Activated naive CD4-positive, alpha-beta T cell treated with anti-CD3 and anti-CD28 coated beads, Interleukin-2, amount 10 ng/mL, durations not matched to agents 7 days and 5 days (primary cell): Measurements from ENCODE around the gene NUDT22.

Experiments used
- CTCF ChIA-PET: fragments of 350-600 bp; sonication (Branson Sonifier 250); formaldehyde crosslinking; loops from one replicate; lab custom pipeline; 2021; ENCODE audit warnings: antibody characterized with exemption; lab: Charles Lee
- DNase-seq: peaks from one replicate; pipeline ENCODE4 v3.0.0-alpha.2; 2020
- H3K27ac Mint-ChIP-seq: one replicate; pipeline ENCODE4 v1.8.0; 2021; ENCODE audit warnings: mild to moderate bottlenecking, moderate library complexity, mixed read lengths
- H3K27me3 Mint-ChIP-seq: one replicate; pipeline ENCODE4 v1.8.0; 2021; ENCODE audit warnings: mild to moderate bottlenecking, mixed read lengths
- H3K36me3 Mint-ChIP-seq: one replicate; pipeline ENCODE4 v1.8.0; 2021; ENCODE audit warnings: mixed read lengths
- H3K4me1 Mint-ChIP-seq: one replicate; pipeline ENCODE4 v1.8.0; 2021; ENCODE audit warnings: mixed read lengths
- H3K4me3 Mint-ChIP-seq: one replicate; pipeline ENCODE4 v1.8.0; 2021; ENCODE audit warnings: mild to moderate bottlenecking, moderate library complexity, mixed read lengths
- H3K9me3 Mint-ChIP-seq: one replicate; pipeline ENCODE4 v1.8.0; 2021; ENCODE audit warnings: mixed read lengths

The NUDT22 gene

DNA sequence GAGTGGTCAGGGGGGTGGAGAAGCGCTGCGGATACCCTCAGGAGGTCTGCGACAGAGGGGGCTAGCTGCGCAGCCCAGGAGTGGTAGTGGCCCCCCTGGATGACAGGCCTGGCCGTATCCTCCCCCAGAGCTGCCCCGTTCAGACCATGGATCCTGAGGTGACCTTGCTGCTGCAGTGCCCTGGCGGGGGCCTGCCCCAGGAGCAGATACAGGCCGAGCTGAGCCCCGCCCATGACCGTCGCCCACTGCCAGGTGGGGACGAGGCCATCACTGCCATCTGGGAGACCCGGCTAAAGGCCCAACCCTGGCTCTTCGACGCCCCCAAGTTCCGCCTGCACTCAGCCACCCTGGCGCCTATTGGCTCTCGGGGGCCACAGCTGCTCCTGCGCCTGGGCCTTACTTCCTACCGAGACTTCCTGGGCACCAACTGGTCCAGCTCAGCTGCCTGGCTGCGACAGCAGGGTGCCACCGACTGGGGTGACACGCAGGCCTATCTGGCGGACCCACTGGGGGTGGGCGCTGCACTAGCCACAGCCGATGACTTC is 505 bp downstream of the NUDT22 start:
- CTCF ChIA-PET, result interaction anchor here (1.1 to 5.1 kb wide), 5 partner anchors 9 to 24 kb away, joined by 3 to 48 read pairs (median 7); partner anchors contain the start of genes FERMT3 and FKBP2
- Mint-ChIP-seq H3K4me3 (peak overlapping the region; percentile 86), H3K9me3 (no peaks in the 10 kb centered on the region), H3K27ac (peak overlapping the region; percentile 83), H3K4me1 (peaks cover 50% of the 10 kb centered on the region), H3K27me3 (no peaks in the 10 kb centered on the region), H3K36me3 (peaks cover 12% of the 10 kb centered on the region)
- DNase-seq, result peak; percentile 81

DNA sequence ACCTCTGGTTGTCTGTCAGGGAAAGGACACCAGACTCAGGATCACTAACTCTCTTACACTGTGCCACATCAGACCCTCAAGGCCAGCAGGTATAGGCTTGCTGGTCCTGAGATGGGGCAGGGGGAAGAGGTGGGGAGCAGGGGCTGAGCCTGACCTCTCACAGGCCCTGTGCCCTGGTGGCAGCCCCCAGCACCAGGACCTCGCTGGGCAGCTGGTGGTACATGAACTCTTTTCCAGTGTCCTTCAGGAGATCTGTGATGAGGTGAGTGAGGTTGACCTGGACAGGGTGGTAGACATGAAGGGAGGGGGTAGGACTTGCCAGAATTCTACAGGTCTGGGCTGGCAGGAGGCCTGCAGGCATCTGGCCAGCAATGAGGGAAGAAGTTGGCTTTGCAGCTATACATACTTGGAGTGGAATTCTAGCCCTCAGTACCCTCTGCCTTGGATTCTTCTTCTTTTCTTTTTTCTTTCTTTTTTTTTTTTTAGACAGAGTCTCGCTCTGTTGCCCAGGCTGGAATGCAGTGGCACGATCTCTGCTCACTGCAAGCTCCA is 1.4 kb downstream of the NUDT22 start:
- CTCF ChIA-PET, result interaction anchor here (1.9 to 5.1 kb wide), 2 partner anchors 17 to 21 kb away, joined by 7 to 48 read pairs; partner anchors contain the start of gene FERMT3
- Mint-ChIP-seq H3K9me3 (no peaks in the 10 kb centered on the region), H3K36me3 (peaks cover 12% of the 10 kb centered on the region), H3K27ac (peak overlapping the region; percentile 83), H3K4me1 (peaks cover 59% of the 10 kb centered on the region), H3K27me3 (no peaks in the 10 kb centered on the region), H3K4me3 (peak overlapping the region; percentile 86)
- no peak for DNase-seq

DNA sequence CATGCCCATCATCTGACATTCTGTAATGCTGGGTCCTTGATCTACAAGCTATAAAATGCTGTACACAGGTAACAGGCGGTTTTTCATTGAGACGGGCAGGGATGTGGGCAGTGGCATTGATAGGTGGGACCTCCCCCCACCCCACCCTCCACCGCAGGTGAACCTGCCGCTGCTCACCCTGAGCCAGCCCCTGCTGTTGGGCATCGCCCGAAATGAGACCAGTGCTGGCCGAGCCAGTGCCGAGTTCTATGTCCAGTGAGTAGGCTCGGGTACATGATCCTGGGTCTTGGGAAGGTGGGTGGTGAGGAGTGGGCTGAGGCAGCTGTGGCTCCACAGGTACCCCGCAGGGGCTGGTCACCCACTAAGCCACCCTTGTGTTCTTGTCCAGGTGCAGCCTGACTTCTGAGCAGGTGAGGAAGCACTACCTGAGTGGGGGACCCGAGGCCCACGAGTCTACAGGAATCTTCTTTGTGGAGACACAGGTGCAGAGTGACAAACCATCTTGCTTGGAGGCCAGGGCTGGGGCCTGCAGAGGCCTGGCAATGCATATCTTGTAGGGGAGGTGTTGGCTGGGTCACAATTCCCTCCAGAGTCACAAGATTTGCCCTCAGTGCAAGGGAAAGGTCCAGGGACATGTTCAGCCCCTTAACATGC is 3.1 kb downstream of the NUDT22 start:
- no peaks in the 10 kb centered on the region for H3K27me3 Mint-ChIP-seq
- peaks cover 65% of the 10 kb centered on the region for H3K4me1 Mint-ChIP-seq
- no peak for DNase-seq
- H3K4me3 Mint-ChIP-seq, result peak overlapping the region; percentile 87
- H3K9me3 Mint-ChIP-seq, result no peaks in the 10 kb centered on the region
- H3K27ac Mint-ChIP-seq, result peak overlapping the region; percentile 91
- peaks cover 12% of the 10 kb centered on the region for H3K36me3 Mint-ChIP-seq
- CTCF ChIA-PET, result no interaction called here

DNA sequence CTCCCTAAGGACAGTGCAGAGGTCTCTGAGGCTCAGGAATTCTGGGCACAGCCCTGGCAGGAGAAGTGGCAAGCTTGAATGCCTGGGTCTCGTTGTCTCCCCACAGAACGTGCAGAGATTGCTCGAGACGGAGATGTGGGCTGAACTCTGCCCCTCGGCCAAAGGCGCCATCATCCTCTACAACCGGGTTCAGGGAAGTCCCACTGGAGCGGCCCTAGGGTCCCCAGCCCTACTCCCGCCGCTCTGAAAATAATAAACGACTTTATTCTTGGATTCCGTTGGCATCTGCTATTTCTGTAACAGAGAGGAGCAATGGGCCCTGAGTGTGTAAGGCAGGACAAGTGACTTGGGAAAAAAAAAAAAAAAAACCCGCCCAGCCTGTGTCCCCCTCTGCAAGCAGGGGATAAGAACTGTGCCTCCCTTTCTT is 3.7 kb downstream of the NUDT22 start:
- H3K4me1 Mint-ChIP-seq, result peaks cover 63% of the 10 kb centered on the region
- H3K9me3 Mint-ChIP-seq, result no peaks in the 10 kb centered on the region
- no peak for DNase-seq
- no peaks in the 10 kb centered on the region for H3K27me3 Mint-ChIP-seq
- H3K36me3 Mint-ChIP-seq, result peaks cover 12% of the 10 kb centered on the region
- H3K4me3 Mint-ChIP-seq, result peak overlapping the region; percentile 87
- CTCF ChIA-PET, result interaction anchor here (1.0 to 1.6 kb wide), 3 partner anchors 23 to 75 kb away, joined by 3 read pairs; partner anchors contain the start of gene FERMT3
- H3K27ac Mint-ChIP-seq, result peak overlapping the region; percentile 91

DNA sequence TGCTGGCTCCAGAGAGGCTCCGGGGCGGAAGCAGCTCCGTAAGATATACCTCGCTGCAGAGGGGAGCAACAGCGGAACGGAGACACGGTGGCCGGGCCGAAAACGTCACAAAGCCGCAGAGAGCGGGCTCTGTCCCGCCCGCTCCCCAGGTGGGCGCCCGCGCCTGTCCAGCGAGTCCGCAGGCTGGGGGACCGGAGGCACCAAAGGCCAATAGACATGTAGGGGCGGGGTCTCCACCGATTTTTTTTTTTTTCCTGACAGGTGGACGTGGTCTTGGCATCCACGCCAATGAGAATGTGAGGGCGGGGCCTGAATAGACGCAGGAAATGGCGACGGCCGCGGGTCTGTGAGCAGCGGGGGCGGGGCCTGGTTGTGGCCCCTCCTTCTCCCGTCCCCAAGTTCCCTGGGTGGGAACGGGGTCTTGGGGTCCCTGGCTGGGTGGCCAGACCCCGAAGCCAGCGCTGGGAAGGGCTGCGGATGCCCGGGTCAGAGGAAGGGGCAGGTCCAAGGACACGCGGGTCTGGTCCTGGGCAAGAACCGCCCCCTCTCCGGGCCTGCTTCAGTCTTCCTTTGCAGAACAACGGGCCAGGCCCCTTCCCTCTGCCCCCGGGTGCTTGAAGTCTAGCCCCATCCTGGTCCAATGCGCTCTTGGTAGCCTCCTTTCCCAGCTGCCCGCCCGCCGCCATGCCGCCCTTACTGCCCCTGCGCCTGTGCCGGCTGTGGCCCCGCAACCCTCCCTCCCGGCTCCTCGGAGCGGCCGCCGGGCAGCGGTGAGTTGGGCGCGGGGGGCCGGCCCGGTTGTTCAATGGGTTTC is 4.3 kb downstream of the NUDT22 start, which contains the start of gene DNAJC4:
Gene DNAJC4, plus strand, starts transcription at position 378 of the 814 bp plus-strand sequence. Its CDS starts 307 bp downstream, at position 685.
- Mint-ChIP-seq H3K36me3 (peaks cover 10% of the 10 kb centered on the region), H3K4me3 (peak within 1 kb of the TSS; percentile 87), H3K9me3 (no peaks in the 10 kb centered on the region), H3K4me1 (peaks cover 61% of the 10 kb centered on the region), H3K27me3 (no peaks in the 10 kb centered on the region), H3K27ac (peak within 1 kb of the TSS; percentile 91)
- peak; percentile 95 for DNase-seq
- CTCF ChIA-PET, result interaction anchor here (1.0 to 1.6 kb wide), 3 partner anchors 24 to 74 kb away, joined by 3 read pairs; partner anchors contain the start of gene FERMT3

DNA sequence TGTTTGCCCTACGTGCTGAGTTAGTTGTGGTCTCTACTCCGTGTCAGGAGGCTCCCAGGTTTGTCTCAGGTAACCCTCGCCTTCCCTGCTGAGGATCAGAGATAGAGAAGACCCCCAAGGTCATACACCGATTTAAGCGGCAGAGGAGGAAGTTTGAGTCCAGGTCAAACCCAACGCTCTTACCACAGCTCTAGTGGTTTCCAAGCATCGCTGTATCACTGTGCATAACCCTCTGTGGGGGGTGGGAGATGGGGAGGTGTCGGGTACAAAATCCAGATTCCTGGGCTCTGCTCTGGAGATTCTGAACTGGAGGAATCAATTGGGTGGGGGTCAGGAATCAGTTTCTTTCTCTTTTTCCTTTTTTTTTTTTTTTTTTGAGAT is 4.9 kb downstream of the NUDT22 start:
- Mint-ChIP-seq H3K4me1 (peaks cover 65% of the 10 kb centered on the region), H3K27me3 (no peaks in the 10 kb centered on the region), H3K36me3 (peaks cover 10% of the 10 kb centered on the region), H3K27ac (peak overlapping the region; percentile 91), H3K4me3 (peak overlapping the region; percentile 87), H3K9me3 (no peaks in the 10 kb centered on the region)
- CTCF ChIA-PET, result interaction anchor here (0.7 to 1.6 kb wide), 3 partner anchors 26 to 86 kb away, joined by 3 to 4 read pairs (median 3); partner anchors contain the start of gene TRMT112
- no peak for DNase-seq

DNA sequence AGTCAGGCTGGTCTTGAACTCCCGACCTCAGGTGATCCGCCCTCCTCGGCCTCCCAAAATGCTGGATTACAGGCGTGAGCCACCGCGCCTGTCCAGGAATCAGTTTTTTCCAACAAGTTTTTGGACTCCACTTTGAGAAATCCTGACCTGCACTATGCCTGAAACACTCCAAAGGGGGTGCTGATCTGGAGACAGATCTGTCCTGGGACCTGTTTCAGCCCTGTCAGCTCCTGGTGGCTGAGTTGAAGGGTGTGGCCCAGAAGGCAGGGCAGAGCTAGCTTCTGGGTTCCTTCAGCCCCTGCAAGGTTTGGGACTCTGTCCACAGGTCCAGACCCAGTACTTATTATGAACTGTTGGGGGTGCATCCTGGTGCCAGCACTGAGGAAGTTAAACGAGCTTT is 5.5 kb downstream of the NUDT22 start:
- DNase-seq, result no peak
- Mint-ChIP-seq H3K9me3 (no peaks in the 10 kb centered on the region), H3K27me3 (no peaks in the 10 kb centered on the region), H3K27ac (peak overlapping the region; percentile 62), H3K4me3 (peak overlapping the region; percentile 87), H3K36me3 (peaks cover 10% of the 10 kb centered on the region), H3K4me1 (peaks cover 65% of the 10 kb centered on the region)
- CTCF ChIA-PET, result interaction anchor here (0.7 to 1.6 kb wide), 2 partner anchors 27 to 86 kb away, joined by 3 to 4 read pairs; partner anchors contain the start of gene TRMT112

DNA sequence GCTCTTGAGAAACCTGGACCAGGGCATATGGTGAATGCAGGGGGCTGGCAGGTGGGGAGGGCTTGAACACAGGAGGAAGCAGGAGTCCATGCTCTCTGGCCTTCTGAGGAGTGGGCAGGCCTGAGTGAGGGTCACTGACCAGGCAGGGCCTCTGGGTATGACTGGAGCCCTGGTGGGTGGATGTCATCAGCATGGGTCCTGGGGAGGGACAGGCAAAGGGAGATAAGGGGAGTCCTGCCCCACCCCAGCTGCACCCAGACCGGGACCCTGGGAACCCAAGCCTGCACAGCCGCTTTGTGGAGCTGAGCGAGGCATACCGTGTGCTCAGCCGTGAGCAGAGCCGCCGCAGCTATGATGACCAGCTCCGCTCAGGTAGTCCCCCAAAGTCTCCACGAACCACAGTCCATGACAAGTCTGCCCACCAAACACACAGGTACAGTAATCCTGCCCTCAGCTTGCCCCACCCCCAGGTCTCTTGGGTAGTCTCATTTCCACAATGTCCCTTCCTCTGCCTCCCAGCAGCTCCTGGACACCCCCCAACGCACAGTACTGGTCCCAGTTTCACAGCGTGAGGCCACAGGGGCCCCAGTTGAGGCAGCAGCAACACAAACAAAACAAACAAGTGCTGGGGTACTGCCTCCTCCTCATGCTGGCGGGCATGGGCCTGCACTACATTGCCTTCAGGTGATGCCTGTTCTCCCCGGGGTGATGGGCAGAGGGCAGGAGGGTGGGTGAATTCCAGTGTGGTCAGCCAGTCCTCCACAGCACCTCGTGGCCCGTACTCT is 6.3 kb downstream of the NUDT22 start:
- H3K27me3 Mint-ChIP-seq, result no peaks in the 10 kb centered on the region
- peak overlapping the region; percentile 87 for H3K4me3 Mint-ChIP-seq
- CTCF ChIA-PET, result interaction anchor here (0.6 to 0.7 kb wide), 2 partner anchors 28 to 69 kb away, joined by 3 read pairs; no protein-coding TSS in a partner anchor
- peaks cover 16% of the 10 kb centered on the region for H3K36me3 Mint-ChIP-seq
- H3K9me3 Mint-ChIP-seq, result no peaks in the 10 kb centered on the region
- H3K4me1 Mint-ChIP-seq, result peaks cover 67% of the 10 kb centered on the region
- DNase-seq, result no peak
- H3K27ac Mint-ChIP-seq, result peak overlapping the region; percentile 62

DNA sequence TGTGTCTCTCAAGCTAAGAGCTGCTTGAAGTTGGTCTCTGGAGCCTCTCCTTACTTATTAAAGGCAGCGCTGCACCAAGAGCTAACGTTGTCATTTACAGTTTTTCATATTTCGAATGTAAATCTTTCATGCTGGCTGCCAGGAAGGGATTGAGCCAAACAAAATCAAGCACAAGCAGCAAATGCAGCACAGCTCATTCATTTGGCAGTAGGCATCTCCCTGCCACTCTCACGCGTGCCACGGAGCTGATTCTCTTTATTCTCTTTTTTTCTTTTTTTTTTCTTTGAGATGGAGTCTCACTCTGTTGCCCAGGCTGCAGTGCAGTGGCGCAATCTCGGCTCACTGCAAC is 6.9 kb downstream of the NUDT22 start:
- Mint-ChIP-seq H3K27me3 (no peaks in the 10 kb centered on the region), H3K27ac (no peak overlapping the region), H3K4me1 (peaks cover 64% of the 10 kb centered on the region), H3K36me3 (peaks cover 17% of the 10 kb centered on the region), H3K4me3 (peak overlapping the region; percentile 66), H3K9me3 (no peaks in the 10 kb centered on the region)
- no peak for DNase-seq
- CTCF ChIA-PET, result interaction anchor here (0.7 kb wide), 1 partner anchor 28 kb away, joined by 3 read pairs; no protein-coding TSS in a partner anchor

DNA sequence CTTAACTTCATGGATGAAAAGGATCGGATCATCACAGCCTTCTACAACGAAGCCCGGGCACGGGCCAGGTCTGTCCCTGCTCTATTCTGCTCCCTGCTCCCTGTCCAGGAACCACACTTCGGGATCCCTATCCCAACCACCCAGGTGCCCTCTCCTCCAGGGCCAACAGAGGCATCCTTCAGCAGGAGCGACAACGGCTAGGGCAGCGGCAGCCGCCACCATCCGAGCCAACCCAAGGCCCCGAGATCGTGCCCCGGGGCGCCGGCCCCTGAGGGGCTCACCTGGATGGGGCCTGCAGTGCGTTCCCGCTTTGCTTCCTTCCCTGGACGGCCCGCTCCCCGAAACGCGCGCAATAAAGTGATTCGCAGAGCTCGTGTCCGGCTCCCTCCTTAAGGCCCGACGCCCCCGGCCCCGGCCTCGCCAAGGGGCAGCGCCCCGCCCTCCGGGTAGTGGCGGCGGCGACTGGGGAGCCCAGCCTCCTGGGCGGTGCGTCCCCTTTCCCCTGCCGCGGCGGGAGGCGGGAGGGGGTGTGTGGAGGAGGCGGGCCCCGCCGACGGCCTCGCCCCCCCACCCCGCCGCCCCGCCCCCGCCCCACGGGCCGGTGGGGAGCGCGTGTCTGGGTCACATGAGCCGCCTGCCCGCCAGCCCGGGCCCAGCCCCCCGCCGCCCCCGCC is 8.0 kb downstream of the NUDT22 start, which contains the start of gene VEGFB:
Gene VEGFB, plus strand, starts transcription at position 672 of the 674 bp plus-strand sequence. CDS start 250 bp downstream, outside the sequence.
- Mint-ChIP-seq H3K9me3 (no peaks in the 10 kb centered on the region), H3K36me3 (peaks cover 26% of the 10 kb centered on the region), H3K27ac (peak within 1 kb of the TSS; percentile 62), H3K27me3 (no peaks in the 10 kb centered on the region), H3K4me3 (peak within 1 kb of the TSS; percentile 84), H3K4me1 (peaks cover 63% of the 10 kb centered on the region)
- CTCF ChIA-PET, result no interaction called here
- DNase-seq, result peak; percentile 82

DNA sequence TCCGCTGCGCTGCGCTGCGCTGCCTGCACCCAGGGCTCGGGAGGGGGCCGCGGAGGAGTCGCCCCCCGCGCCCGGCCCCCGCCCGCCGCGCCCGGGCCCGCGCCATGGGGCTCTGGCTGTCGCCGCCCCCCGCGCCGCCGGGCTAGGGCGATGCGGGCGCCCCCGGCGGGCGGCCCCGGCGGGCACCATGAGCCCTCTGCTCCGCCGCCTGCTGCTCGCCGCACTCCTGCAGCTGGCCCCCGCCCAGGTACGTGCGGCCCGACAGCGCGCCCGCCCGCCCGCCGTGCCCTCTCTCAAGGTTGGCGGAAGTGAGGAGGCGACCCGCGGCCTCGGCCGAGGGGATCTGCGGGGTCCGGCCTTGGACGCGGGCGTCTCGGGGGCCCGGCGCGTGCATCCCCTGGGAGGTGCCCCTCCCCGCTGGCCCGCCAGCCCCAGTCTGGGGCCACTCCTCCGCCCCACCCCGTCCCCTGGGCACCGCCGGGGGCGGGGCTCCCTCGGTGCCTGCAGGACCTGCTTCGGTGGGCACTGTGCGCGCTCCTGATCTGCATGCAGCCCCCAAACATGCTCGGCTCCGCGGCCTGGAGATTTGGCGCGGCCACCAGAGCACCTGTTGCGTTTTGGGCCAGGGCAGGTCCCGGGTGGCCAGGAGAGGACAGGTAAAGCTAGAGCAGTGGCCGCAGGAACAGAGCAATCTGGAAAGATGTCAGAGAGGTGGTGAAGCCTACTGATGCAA is 8.7 kb downstream of the NUDT22 start:
- Mint-ChIP-seq H3K9me3 (no peaks in the 10 kb centered on the region), H3K36me3 (peaks cover 22% of the 10 kb centered on the region), H3K27me3 (no peaks in the 10 kb centered on the region), H3K4me1 (peaks cover 59% of the 10 kb centered on the region), H3K27ac (peak overlapping the region; percentile 62), H3K4me3 (peak overlapping the region; percentile 84)
- peak; percentile 72 for DNase-seq
- CTCF ChIA-PET, result no interaction called here
